GM23248 (cell line): ENCODE data around the gene GATAD2B. TPM values are rescaled to one million over a fixed set of nuclear protein-coding genes. Genes with fewer than 3 reads are reported as not detected.

Source experiments
- DNase-seq: peaks from one replicate; pipeline ENCODE4 v3.0.0-alpha.2; 2015
- H2AFZ ChIP-seq: fragments of 200-600 bp; sonication (generic); 2 replicates; pipeline ENCODE4 v1.6.1; 2016; ENCODE audit warnings: antibody characterized with exemption
- H3F3A ChIP-seq: fragments of 200-600 bp; sonication (generic); 2 replicates; pipeline ENCODE4 v1.6.1; 2016; ENCODE audit warnings: mild to moderate bottlenecking, antibody characterized with exemption, mixed run types; ENCODE audit not compliant: insufficient read depth
- H3K27ac ChIP-seq: fragments of 200-600 bp; sonication (generic); 2 replicates; pipeline ENCODE4 v1.5.1; 2016; ENCODE audit warnings: mild to moderate bottlenecking
- H3K27me3 ChIP-seq: fragments of 200-600 bp; sonication (generic); replicated peaks from 2 replicates; pipeline ENCODE4 v1.6.1; 2016; ENCODE audit warnings: mild to moderate bottlenecking; ENCODE audit not compliant: insufficient read depth
- H3K36me3 ChIP-seq: fragments of 200-600 bp; sonication (generic); 2 replicates; pipeline ENCODE4 v1.6.1; 2016; ENCODE audit warnings: low read depth, mild to moderate bottlenecking
- H3K4me1 ChIP-seq: fragments of 200-600 bp; sonication (generic); 2 replicates; pipeline ENCODE4 v1.6.1; 2016; ENCODE audit warnings: mild to moderate bottlenecking; ENCODE audit not compliant: insufficient read depth
- H3K4me2 ChIP-seq: fragments of 200-600 bp; sonication (generic); one replicate; pipeline ENCODE4 v1.6.1; 2016; ENCODE audit warnings: mild to moderate bottlenecking; ENCODE audit not compliant: unreplicated experiment
- H3K4me3 ChIP-seq: fragments of 200-600 bp; sonication (generic); 2 replicates; pipeline ENCODE4 v1.5.1; 2016; ENCODE audit warnings: mild to moderate bottlenecking
- H3K79me2 ChIP-seq: fragments of 200-600 bp; sonication (generic); 2 replicates; pipeline ENCODE4 v1.6.1; 2016; ENCODE audit warnings: mild to moderate bottlenecking; ENCODE audit not compliant: insufficient read depth
- H3K9ac ChIP-seq: fragments of 200-600 bp; sonication (generic); 2 replicates; pipeline ENCODE4 v1.6.1; 2016; ENCODE audit warnings: mild to moderate bottlenecking
- H3K9me2 ChIP-seq: fragments of 200-600 bp; sonication (generic); 2 replicates; pipeline ENCODE4 v1.6.1; 2016; ENCODE audit warnings: mixed run types, mild to moderate bottlenecking, moderate library complexity; ENCODE audit not compliant: insufficient read depth
- H3K9me3 ChIP-seq: fragments of 200-600 bp; sonication (generic); one replicate; pipeline ENCODE4 v1.6.1; 2017; ENCODE audit warnings: low read depth
- H4K20me1 ChIP-seq: fragments of 200-600 bp; sonication (generic); 2 replicates; pipeline ENCODE4 v1.6.0; 2016; ENCODE audit not compliant: insufficient read depth
- EZH2 ChIP-seq: fragments of 200-600 bp; sonication (generic); IDR thresholded peaks from 2 replicates; pipeline ENCODE4 v1.6.1; 2018; ENCODE audit warnings: antibody characterized with exemption, mild to moderate bottlenecking; ENCODE audit not compliant: insufficient read depth, poor library complexity, severe bottlenecking
- EZH2phosphoT487 ChIP-seq: fragments of 200-600 bp; sonication (generic); IDR thresholded peaks from 2 replicates; pipeline ENCODE4 v1.6.1; 2018; ENCODE audit warnings: antibody characterized with exemption, moderate library complexity, mild to moderate bottlenecking, low read depth; ENCODE audit not compliant: insufficient read depth
- WGBS, 2 experiments: methylation state at CpG; one replicate each; pipeline ENCODE4 v1.1.6; 2015 to 2017; ENCODE audit warnings: low lambda C conversion rate in 2 of 2, low coverage in 1 of 2; ENCODE audit errors: missing lambda C conversion rate in 2 of 2; 5-methylcytosine and 5-hydroxymethylcytosine counted together
- in situ Hi-C: fragments of 300-500 bp; cut with MboI; formaldehyde crosslinking; loops from 2 replicates; pipeline ENCODE4 v1.15.0; 2020
- polyA plus RNA-seq: library from polyadenylated mRNA; unstranded; fragments of >200 nt; fragmentation: Nextera tagmentation; extraction: Ambion mirVana; gene quantifications from 2 replicates; pipeline ENCODE4 v1.2.1, GENCODE V29; 2016
- total RNA-seq: library from RNA; depleted of rRNA; stranded (reverse); fragments of >200 nt; shearing (Covaris generic); gene quantifications from 2 replicates; pipeline ENCODE4 v1.2.3, GENCODE V29; 2014

The GATAD2B gene
- total and polyA plus RNA-seq, 2 experiments from 2014 or later: 3.3 to 3.9 TPM

DNA sequence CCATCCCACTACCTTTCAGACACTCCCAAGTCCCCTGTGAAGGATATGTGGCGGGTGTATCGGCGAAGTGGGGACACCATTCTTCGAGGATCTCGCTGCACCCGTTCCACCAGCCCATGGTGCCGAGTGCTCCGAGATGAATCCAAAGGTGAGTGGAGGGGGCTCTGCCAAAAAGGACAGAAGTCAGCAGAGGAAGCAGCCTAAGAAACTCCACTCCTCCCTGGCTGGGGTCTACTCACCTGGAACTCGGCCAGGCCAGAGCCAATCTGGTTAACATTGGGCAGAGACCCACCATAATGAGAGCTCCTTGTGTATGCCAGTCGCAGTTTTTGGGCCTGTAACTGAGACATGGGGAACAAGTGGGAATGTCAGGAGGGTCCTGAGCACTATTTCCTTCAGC is 32.1 kb upstream of the GATAD2B start:
- peaks cover 17% of the 10 kb centered on the region; the same call in 1 of the 2 replicates for H3K36me3 ChIP-seq
- no peaks in the 10 kb centered on the region for H4K20me1 ChIP-seq
- no peaks in the 10 kb centered on the region for H3K27me3 ChIP-seq
- no peak overlapping the region for H3K4me3 ChIP-seq
- H3K9ac ChIP-seq: no peak overlapping the region
- no peaks in the 10 kb centered on the region for H3K9me3 ChIP-seq
- no peak overlapping the region for H3K27ac ChIP-seq
- no peaks in the 10 kb centered on the region; the same call in 1 of the 2 replicates for H3F3A ChIP-seq
- no peak overlapping the region for H3K4me2 ChIP-seq
- peaks cover 70% of the 10 kb centered on the region for H3K79me2 ChIP-seq
- no peak for DNase-seq
- in situ Hi-C loops: no loop called here
- H3K4me1 ChIP-seq: peaks cover 8% of the 10 kb centered on the region
- 95 to 97% methylated on average over 10 of the region's 10 CpGs for WGBS, 2 experiments
- H3K9me2 ChIP-seq: no peaks in the 10 kb centered on the region
- TF ChIP-seq EZH2phosphoT487: no peak
- no peak for TF ChIP-seq EZH2
- H2AFZ ChIP-seq: no peak overlapping the region

- Histone ChIP-seq H3K4me1 (peaks cover 8% of the 10 kb centered on the region), H3K27me3 (no peaks in the 10 kb centered on the region), H3K9me2 (no peaks in the 10 kb centered on the region), H3K9me3 (no peaks in the 10 kb centered on the region), H3K36me3 (peaks cover 18% of the 10 kb centered on the region; the same call in 1 of the 2 replicates), H3K9ac (no peak overlapping the region), H3K27ac (no peak overlapping the region), H3K4me2 (no peak overlapping the region), H4K20me1 (no peaks in the 10 kb centered on the region), H3K4me3 (no peak overlapping the region), H3K79me2 (peaks cover 72% of the 10 kb centered on the region), H3F3A (no peaks in the 10 kb centered on the region; the same call in 1 of the 2 replicates), H2AFZ (no peak overlapping the region)
- DNase-seq: no peak
- TF ChIP-seq EZH2phosphoT487 (no peak), EZH2 (no peak)
- in situ Hi-C loops: no loop called here
- WGBS, 2 experiments: 82 to 85% methylated on average over 4 of the region's 4 CpGs
Measured at GRCh38 chr1:153953859-153954365, 31.1 kb upstream of the GATAD2B start.

DNA sequence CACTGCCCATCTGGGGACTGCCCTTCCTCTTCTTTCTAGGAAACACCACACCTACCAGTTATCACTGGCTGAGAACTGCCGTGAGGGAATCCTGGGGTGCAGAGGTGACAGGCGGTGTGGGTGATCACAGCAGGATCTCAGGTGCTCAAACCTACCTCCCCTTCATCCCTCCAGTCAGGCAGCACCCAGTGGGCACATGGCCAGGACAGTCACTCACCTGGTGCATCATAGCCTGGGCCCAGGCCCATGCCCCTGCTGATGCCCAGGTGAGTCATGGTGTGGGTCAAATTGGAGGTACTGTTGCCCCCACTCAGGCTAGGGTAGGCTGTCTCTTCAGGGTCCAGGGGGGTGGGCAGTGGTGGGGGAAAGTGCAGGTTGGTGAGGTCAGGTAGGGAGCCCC is 29.0 kb upstream of the GATAD2B start:
- Histone ChIP-seq H3K9me3 (no peaks in the 10 kb centered on the region), H2AFZ (no peak overlapping the region), H4K20me1 (no peaks in the 10 kb centered on the region), H3K4me2 (no peak overlapping the region), H3K9ac (no peak overlapping the region), H3F3A (peaks cover 6% of the 10 kb centered on the region; the same call in 1 of the 2 replicates), H3K9me2 (no peaks in the 10 kb centered on the region), H3K36me3 (peaks cover 18% of the 10 kb centered on the region; the same call in 1 of the 2 replicates), H3K79me2 (peaks cover 57% of the 10 kb centered on the region), H3K4me1 (peaks cover 5% of the 10 kb centered on the region), H3K27ac (no peak overlapping the region), H3K4me3 (no peak overlapping the region), H3K27me3 (no peaks in the 10 kb centered on the region)
- TF ChIP-seq EZH2: no peak
- TF ChIP-seq EZH2phosphoT487: no peak
- DNase-seq: no peak
- whole genome bisulfite sequencing, 2 experiments: 100% methylated on average over 2 of the region's 2 CpGs
- in situ Hi-C loops: no loop called here

DNA sequence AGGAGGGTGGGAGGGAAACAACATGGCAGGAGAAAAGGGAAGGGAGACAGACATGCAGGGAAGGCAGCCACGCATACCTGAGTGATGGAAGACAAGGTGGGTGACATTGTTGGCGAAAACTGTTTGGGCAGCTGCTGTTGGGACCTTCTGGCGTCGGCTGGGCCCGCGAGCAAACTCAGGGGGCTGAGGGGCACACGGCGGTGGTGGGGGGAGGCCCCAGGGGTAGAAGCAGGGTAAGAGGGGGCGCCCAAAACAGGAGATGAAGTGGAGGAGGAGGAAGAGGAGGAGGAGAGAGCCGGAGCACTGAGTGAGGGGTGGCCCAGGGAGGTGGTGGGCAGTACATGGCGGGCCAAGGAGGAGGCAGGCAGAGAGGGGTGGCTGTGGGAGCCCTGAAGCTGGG is 28.4 kb upstream of the GATAD2B start:
- H3K9ac ChIP-seq: no peak overlapping the region
- DNase-seq: no peak
- 90 to 94% methylated on average over 4 to 11 of the region's 11 CpGs for WGBS, 2 experiments

More for the DNA sequence above, 28.4 kb upstream of the GATAD2B start:
- Histone ChIP-seq H3K4me1 (no peaks in the 10 kb centered on the region), H3K9me2 (no peaks in the 10 kb centered on the region), H3K9me3 (no peaks in the 10 kb centered on the region), H3K36me3 (peaks cover 18% of the 10 kb centered on the region; the same call in 1 of the 2 replicates), H3K27ac (no peak overlapping the region), H3K79me2 (peaks cover 51% of the 10 kb centered on the region), H3K4me3 (no peak overlapping the region), H2AFZ (no peak overlapping the region), H4K20me1 (no peaks in the 10 kb centered on the region), H3F3A (peaks cover 6% of the 10 kb centered on the region; the same call in 1 of the 2 replicates), H3K4me2 (no peak overlapping the region), H3K27me3 (no peaks in the 10 kb centered on the region)
- in situ Hi-C loops: no loop called here
- TF ChIP-seq EZH2: no peak
- TF ChIP-seq EZH2phosphoT487: no peak
